A549 (cell line): ENCODE results near the gene CMBL.

Experiments
- BHLHE40 ChIP-seq: IDR thresholded peaks from 2 replicates; pipeline ENCODE4 v1.6.1; 2012; ENCODE audit warnings: low read depth, low read length, inconsistent platforms
- CBX2 ChIP-seq: fragments of 200-600 bp; sonication (generic); IDR thresholded peaks from 2 replicates; pipeline ENCODE4 v1.6.1; 2016; ENCODE audit warnings: low read depth, mild to moderate bottlenecking, borderline replicate concordance
- CTCF ChIP-seq: fragments of >200 bp; sonication (Bioruptor Twin); formaldehyde crosslinking; IDR thresholded peaks from 3 replicates; pipeline ENCODE4 v1.5.1; 2016
- E2F6 ChIP-seq: IDR thresholded peaks from 2 replicates; pipeline ENCODE4 v1.6.1; 2012; ENCODE audit warnings: low read depth, borderline replicate concordance
- EP300 ChIP-seq, 2 experiments: fragments of >200 bp; sonication (Bioruptor Twin); formaldehyde crosslinking; IDR thresholded peaks; 2 replicates in 1 of 2; 3 replicates in 1 of 2; pipeline ENCODE4 v1.6.1; 2016 to 2017
- MAX ChIP-seq: IDR thresholded peaks from 2 replicates; pipeline ENCODE4 v1.6.1; 2012

- TF ChIP-seq CBX2 (no peak), MAX (peak; percentile 62; the same call in 1 of the 2 replicates), EP300 (IDR thresholded peaks at IDR 0.05) (no peak), CTCF (no peak), BHLHE40 (no peak), E2F6 (no peak)
Measured at GRCh38 chr5:10307206-10308148, at the start of gene CMBL.
